ENCODE results near the gene CPNE2.
"Not testable (repeated sequence)": the region's sequence is repeated elsewhere in the genome, so short reads cannot be mapped to it uniquely, and the experiment has no call there.

Gene CPNE2

DNA sequence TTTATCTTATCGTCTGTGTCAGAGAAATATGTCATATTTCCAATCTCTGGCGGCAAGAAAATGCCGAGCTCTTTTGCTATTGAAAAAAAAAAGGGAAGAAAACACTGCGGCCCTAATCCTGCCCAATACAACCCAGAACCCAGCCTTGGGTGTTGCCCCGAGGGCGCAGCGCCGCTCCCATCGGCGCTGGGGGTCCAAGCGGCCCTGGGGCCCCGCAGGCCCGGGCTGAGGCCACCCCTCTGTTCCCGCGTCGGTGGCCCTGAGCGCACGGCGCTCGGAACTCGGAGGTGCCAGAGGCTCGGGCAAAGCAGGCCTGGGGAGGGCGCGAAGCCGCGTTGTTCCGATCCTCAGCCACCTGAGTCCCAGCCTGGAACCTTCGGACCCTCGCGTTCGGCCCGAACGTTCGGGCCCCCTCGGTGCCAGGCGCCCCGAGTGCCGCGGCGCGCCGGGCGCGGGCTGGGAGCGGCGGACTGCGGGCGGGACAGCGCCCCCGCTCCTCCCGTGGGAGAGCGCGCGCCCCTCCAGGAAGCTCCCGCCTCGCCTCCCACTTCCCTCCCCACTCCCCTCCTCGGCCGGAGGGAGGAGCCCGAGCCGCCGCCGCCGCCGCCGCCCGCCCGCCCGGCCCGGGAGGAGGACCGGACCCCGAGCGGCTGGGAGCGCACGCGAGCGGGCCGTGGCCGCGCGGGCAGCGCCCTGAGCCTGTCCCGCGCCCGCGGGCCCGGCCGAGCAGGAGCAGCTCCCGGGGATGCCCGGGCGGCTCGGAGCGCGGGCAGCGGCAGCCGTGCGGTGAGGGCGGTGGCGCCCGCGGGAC lies at the start of gene CPNE2:
Gene CPNE2, plus strand, starts transcription at position 609 of the 811 bp plus-strand sequence. CDS start 18,160 bp downstream, outside the sequence.
- DNase-seq = peak; percentile 66

DNA sequence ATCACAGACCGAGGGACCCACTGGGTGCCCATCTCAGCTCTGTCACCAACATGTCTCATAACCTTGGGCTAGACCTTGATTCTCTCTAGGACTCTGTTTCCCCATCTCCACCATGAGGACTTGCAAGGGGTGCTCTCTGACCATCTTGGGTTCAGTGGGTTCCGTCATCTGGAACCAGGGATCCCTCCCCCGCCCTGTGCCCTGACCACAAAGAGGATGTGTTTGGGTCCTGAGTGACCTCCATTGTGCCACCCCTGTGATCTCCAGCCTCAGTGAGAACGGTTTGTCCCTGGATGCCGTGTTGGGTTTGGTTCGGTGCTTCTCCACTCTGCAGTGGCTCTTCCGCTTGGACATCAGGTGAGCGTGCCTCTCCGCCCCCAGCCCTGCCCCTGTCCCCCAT lies 49.1 kb upstream of the CPNE2 start:
- DNase-seq = no peak

DNA sequence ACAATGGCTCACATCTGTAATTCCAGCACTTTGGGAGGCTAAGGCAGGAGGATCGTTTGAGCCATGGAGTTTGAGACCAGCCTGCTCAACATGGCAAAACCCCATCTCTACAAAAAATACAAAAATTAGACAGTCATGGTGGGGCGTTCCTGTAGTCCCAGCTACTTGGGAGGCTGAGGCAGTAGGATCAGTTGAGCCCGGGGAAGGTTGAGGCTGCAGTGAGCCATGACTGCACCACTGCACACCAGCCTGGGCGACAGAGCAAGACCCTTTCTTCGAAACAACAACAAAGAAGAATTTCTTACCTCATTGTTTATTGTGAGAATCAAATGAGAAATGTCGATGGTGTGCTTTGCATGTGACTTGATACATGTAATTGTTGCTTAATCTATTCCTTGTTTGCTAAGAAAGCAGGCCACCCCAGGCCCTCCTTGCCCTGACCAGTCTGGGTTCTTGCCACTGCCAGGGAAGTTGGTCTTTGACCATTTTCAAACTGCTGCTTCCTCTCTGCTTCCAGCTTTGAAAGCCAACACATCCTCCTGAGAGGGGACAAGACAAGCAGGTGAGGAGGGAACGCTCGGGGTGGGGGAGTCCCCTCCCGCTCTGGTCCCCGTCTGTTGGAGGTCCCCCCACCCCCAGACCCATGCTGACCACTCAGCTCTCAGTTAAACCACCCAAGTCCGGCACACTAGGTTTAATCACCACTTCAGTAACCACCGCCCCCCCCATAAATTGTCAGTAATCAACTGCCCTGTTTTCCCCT lies 47.3 kb upstream of the CPNE2 start:
- no peak for DNase-seq

DNA sequence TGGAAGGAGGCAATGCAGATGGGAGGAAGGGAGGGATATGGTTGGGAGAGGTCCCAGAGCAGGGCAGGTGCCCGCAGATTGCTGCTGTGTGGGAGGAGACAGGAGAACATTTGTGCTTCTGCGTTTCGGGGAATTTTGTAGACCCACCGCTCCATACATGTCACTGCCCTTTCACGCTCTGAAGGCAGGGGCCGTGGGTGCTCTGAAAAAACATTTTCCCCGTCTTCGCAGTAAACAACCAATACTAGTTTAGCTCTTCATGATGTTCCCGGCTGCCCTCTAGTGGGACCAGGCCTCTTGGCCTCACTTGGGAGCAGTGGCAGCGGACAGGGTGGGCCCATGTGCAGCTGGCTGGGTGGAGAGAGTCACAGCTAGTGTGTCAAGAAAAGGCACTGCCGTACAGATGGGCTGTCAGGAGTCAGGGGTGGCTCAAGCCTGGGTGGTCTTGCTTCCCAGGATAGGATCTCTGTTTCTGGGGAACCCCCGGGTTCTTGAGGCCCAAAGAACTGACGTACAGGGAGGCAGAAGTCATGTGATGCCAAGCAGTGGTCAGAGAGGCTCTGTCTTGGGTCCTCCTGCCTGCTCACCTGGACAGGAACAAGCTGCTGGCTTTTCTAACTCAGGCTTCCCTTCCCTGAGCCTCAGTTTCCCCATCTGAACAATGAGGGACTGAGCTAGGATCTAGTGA lies 46.5 kb upstream of the CPNE2 start:
- DNase-seq = peak; percentile 87

DNA sequence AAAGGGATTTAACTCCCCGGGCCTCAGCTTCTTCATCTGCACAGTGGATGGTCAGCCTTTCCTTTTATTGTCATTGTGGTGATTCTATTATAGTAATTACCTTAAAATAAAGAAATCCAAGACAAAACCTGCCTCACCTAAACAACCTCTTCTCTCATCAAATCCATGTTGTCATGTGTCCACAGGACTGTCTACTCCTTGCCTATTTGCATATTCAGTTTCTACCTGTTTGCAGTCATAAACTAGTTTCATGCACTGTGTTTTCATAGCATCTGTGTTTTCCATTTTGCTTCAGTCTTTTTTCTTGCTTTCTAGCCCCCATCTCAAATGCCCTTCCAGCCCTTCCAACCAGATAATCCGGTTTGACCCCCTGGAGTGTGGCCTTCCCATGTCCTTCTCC lies 44.3 kb upstream of the CPNE2 start:
- DNase-seq = no peak

DNA sequence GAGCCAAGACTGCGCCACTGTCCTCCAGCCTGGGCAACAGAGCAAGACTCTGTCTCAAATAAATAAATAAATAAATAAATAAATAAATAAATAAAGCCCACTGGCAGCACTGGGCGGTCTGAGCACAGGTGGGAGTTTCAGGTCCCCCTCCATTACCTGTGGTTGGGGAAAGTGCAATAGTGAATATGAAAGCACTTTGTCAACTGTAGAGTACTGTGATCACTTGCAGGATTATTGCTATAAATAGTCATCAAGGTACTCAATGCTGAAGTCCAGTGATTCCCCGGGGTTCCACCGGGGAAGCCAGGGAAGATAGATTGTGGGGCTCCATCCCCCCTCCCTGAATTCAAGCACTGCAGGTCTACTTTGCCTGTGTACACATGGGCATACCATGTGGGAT lies 42.7 kb upstream of the CPNE2 start:
- no peak for DNase-seq

DNA sequence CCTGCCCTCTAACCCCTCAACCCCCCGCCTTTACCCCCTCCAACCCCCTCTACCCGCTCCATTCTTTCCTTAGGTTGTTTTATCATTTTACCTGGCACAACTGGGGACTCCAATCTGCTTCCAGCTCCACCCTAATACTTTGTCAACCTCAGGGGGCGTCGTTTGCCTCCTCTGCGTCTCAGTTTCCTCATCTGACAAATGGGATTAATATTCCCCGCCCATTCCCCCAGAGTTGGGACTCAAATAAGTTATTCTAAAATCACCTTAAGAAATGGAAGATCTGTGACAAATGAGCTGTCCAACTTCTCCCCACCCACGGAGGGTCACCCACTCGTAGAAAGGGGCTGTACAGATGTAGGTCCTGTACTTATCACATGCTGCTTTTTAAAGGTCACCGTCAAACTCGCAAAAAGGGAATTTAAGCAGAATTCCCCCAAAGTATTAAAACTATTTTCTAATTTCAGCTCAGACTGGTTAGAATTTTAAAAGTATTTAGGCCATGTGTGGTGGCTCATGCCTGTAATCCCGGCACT lies 40.6 kb upstream of the CPNE2 start:
- no peak for DNase-seq

DNA sequence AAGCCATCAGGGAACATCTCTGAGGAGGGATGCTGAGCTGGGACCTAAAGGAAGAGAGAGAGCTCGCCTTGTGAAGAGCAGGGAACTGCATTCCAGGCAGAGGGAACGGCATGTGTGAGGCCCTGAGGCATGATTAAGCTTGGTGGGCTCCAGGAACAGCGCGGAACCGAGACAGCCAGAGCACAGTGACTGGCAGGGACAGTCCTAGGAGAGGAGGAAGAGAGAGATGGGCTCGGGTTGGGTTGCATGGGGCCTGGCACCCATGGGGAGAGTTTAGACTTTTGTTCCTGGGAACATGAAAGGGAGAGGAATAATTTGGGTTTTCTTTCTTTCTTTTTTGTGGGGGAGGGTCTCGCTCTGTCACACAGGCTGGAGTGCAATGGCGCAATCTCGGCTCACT lies 39.2 kb upstream of the CPNE2 start:
- DNase-seq = no peak

DNA sequence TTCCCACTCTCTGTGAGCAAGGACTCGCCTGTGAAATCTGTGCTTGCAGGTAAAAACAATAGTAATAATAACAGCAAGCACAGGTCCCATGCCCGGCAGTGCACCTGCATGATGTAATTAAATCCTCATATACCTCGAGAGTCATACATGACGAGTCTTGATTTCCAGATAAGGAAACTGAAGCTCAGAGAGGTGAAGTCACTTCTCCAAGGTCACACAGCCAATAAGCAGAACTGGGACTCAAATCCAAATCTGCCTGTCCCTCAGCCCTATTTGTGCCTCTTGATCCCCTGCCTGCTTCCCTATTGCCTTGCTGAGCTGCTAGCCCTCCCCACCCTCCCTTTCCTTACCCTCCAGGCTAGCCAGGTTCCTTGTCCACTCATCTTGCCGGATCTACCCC lies 38.0 kb upstream of the CPNE2 start:
- no peak for DNase-seq

DNA sequence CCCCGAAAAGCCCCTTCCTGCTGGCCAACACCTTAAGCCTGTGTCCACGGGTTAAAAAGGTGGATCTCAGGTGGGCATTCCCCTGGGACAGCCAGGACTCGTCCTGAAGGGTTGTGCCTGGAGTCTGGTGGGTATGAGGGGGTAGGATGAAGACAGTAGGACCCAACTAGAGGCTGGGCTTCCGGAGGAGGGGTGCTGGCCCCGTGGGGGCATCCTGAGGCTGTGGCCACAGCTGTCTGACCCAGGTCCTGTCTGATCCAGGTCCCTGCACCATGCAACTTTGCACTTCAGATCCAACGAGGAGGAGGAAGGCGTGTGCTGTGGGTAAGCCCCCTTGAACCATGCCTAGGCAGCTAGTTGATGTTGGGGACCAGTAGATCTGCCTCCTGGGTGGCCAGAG lies 37.6 kb upstream of the CPNE2 start:
- no peak for DNase-seq

DNA sequence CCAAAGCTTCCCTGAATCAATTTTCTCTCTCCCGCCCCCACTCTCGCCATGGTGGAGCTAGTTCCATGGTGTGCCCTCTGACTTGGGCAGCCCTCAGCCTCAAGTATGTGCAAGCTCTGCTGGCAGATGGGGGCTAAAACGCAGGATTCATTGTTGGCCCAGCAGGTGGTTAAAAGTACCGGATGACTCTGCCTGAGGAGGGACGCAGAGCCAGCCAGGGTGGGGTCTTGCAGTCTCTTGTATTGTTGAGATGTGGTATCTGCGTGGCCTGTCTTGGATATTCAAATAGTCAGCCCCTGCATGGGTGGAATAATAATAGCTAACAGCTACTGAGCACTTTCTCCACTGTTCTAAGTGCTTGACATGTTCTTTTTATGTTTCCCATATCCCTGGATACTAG lies 36.7 kb upstream of the CPNE2 start:
- DNase-seq = no peak

DNA sequence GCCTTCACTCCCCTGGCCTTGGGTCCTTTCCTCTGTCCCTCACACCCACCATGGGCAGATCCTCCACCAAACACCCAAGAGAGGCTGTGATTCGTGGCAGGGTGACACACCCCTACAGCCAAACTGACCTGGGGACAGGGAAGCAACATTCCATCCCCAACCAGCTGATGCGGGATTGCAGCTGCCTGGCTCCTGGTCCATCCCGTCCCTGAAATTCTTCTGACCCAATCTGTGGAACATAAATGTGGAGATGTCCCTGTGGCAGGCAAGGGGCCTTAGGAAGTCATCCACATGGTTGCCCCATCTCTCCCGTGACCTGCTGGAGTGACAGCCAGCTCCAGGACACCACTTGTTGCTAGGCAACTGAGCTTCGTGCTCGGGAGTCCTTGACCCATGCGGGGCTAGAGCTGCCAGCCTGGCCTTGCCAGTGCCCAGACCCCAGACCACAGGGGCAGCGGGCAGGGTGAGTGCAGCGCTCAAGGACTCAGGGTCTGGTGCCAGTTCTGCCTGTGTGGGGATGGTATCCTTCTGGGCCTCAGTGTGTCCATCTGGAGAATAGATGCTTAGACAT lies 34.0 kb upstream of the CPNE2 start:
- no peak for DNase-seq

DNA sequence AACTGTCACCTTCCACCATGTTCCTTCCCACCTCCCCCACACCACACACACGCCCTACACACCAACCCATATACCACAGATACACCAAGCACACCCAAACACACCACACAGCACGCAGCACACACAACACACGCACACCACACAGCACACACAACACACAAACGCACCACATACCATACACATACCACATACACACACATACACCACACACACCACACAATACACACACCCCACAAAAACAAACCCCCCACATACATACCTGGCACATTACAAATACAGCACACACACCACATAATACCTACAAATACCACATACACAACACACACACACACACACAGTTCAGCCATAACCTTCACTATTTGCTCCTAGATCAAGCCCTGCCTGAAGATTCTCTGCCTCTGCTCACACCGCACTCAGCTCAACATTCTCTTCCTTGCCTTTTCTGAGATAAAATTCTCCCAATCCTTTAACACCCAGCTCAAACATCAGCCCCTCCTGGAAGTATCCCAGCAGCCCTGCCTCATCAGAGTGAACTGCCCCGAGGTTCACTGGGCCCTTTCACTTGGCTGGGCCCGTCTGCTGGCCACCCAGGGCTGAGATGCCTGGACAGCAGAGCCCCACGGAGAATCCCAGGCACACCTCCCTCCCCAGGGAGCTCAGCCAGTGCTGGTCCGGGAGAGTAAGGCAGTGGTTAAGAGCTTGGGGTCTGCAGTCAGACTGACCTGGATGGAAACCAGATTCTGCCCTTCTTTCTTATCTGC lies 31.9 kb upstream of the CPNE2 start:
- DNase-seq = no peak

DNA sequence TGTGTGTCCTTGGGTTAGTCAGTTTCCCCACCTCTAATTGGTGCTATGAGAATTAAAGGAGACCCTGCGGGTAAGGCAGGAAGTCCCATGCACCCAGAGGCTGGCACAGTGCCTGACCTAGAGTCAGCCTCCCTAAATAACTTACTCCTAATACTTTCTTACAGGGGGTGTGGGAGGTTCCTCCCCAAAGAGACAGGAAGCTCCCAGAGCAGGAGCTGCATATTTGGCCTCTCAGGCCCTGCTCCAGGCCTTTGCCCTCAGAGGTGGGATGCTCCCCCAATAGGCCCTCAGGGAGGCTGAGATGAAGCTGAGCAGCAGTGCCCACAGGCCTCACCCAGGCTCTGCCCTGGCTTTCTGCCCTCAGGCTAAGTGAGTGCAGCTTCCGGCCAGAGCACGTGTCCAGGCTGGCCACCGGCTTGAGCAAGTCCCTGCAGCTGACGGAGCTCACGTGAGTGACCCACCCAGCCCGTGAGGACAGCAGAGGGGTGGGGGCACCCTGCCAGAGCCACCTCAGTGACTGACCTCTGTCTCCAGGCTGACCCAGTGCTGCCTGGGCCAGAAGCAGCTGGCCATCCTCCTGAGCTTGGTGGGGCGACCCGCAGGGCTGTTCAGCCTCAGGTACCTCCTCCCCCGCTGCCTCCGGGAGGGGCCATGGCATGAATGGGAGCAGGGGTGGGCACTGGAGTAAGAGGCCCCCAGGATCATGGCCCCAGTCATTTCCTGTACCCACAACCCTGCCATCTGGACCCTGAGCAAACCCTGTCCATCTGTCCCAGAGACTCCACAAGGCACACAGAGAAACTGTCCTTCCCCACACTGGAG lies 31.1 kb upstream of the CPNE2 start:
- peak; percentile 19 for DNase-seq

DNA sequence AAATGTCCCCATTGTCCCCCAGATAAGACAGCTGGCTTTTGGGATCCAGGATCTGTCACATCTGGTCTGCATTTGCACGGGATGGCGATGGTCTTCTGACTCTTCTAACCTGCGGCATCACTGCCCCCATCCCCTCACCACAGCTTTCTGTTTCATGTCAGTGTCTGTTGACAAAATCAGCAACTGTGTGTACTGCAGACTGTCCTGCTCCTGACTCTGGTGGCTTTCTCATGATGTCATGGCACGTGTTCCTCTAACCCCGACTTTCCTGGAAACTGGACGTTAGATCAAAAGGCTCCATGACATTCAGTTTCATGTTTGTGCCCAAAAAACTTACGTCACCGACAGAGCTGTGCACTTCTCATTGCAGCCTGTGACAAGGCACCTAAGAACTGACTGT lies 30.1 kb upstream of the CPNE2 start:
- DNase-seq = no peak

DNA sequence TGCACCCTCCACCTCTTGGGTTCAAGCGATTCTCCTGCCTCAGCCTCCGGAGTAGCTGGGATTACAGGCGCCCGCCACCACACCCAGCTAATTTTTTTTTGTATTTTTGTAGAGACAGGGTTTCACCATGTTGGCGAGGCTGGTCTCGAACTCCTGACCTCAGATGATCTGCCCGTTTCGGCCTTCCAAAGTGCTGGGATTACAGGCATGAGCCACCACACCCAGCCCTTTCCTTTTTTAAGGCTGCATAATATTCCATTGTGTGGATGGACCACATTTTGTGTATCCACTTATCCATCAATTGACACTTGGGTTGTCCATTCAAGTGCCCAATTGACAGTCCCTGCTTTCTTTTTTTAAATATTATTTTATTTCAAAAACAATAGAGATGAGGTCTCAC lies 29.2 kb upstream of the CPNE2 start:
- DNase-seq = not testable (repeated sequence)

DNA sequence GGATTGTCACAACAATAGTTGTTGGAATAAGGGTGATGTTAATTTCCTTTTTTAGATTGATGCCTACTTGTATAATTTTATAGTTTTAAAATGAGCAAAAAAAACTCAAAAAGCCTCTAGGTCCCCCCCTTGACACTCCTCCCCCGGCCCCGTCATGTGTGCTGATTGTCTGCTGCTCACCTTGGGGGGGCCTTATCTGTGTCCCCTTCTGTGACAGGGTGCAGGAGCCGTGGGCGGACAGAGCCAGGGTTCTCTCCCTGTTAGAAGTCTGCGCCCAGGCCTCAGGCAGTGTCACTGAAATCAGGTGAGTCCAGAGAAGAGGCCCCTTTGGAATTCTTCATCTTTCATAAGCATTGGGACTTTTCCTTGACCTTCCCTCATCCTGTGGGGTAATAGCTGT lies 27.4 kb upstream of the CPNE2 start:
- peak; percentile 16 for DNase-seq

DNA sequence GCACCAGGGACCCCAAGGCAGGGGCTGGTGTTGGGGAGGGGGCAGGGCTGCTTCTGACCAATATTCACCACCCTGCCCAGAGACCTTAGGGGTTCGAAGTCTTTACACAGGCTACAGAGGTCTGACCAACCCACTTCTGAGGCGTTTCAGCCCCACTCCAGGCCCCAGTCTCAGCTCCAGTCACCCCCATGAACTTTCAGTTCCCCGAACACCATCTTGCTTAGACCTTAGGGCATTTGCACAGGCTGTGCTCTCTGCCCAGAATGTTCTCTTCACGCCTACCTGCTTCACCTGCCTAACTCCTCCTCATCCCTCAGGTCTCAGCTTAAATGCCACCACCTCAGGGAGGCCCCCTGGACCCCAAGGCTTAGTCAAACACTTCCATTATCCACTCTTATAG lies 25.8 kb upstream of the CPNE2 start:
- no peak for DNase-seq

DNA sequence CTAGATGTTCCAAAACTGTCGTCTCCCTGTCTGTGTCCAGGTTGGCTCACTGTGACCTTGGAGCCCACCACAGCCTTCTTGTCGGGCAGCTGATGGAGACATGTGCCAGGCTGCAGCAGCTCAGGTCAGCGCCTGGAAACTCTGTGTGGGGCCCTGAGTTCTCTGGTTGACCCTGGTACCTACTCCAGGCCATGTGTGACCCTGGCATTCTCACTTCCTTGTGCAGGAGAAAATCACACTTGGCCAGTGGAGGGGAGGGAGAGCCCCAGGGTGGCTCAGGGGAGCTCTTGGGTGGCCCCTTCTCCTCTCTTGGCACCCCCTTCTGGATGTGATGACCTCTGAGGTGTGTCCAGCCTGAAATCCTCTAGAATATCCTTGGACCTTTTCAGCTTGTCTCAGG lies 25.0 kb upstream of the CPNE2 start:
- DNase-seq = no peak

DNA sequence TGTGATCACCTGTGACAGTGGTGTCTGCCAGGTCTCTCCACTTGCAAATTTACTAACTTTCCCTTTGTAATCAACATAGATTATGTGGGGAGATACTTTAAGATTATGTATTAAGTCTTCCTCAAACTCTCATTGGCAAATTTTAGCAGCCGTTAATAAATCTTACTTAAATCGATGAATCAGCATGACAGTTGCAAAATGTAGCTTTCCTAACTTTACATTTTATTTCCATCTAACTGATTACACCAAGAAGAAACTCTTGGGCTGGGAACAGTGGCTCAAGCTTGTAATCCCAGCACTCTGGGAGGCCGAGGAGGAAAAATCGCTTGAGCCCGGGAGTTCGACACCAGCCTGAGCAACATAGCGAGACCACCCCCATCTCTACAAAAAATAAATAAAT lies 23.3 kb upstream of the CPNE2 start:
- DNase-seq = no peak

DNA sequence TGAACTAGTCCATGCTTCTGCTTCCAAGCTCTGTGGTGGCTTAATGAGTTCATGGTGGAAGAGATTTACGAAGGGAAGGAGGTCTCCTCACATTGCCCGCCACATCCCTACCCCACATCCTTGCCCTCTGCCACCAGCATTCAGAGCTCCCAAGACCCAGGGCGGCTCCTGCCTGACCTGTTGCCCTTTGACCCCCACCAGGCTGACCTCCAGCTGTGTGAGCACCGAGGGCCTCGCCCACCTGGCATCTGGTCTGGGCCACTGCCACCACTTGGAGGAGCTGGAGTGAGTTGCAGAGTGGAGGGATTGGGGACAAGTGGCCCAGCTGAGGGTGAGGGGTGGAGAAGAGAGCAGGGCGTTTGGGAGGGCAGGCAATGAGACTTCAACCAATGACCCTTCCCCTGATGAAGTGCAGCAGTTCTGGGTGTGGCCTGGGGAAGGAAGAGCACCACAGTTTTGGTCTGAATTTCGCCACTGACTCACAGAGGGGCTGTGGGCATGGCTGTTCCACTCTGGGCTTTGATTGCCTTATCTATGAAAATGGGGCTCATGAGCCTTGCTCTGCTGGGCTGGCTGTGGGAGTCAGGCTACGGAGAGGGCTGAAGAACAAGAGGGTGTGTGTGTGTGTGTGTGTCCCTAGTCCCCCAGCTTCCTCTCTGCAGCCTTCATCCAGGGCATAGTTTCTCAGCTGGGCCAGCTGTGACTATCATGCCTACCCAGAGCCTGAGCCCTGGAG lies 22.6 kb upstream of the CPNE2 start:
- DNase-seq = peak; percentile 61
